Pulmonary artery endothelial cell (primary cell): Measurements from ENCODE around the gene MAP3K4. TPM values are rescaled to one million over a fixed set of nuclear protein-coding genes. Genes with fewer than 3 reads are reported as not detected.

Source experiments
- DNase-seq: peaks from one replicate; pipeline ENCODE4 v3.0.0-alpha.2; 2011; ENCODE audit warnings: low read depth, low spot score
- total RNA-seq: library from RNA; depleted of rRNA; stranded (reverse); fragments of >200 nt; gene quantifications from 2 replicates; pipeline ENCODE4 v1.2.3, GENCODE V29; 2014

MAP3K4 gene
- total RNA-seq, 1 donor from 2014 or later = 18.2 TPM

DNA sequence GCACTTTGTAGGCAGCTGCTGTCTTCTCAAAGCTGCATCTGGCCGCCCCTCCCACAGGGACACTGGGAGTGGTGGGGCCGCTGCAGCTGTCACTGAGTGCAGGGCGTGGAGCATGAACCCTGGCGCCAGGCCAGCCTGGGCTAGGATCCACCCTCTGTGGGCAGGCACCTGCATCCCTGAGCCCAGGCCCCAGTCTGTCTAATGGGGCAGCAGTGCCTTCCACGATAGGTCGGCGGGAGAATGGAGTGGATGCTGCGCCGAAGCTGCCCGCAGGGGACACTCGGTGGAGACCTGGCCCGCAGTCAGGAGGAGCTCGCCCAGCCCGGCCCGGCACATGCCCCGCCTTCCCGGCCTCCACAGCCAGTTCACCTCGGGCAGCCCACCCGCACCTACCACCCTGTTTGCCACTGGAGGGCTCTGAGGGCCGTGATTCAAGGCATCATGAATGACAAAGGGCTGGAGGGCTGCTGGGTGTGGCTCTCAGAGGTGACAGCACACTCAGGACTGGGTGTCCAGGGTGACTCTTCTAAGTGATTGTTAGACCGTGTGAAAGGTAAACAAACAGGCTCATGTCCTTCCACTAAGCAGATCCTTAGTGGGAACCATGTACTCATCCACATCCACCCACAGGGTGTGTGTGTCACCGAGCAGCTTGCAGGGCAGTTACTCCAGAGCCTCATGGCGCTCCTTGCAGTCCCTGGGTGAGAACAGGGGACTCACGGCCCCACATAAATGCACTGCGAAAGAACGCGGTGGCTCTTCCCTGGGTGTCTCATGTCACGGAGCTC, 148.4 kb downstream of the MAP3K4 start:
- no peak for DNase-seq

DNA sequence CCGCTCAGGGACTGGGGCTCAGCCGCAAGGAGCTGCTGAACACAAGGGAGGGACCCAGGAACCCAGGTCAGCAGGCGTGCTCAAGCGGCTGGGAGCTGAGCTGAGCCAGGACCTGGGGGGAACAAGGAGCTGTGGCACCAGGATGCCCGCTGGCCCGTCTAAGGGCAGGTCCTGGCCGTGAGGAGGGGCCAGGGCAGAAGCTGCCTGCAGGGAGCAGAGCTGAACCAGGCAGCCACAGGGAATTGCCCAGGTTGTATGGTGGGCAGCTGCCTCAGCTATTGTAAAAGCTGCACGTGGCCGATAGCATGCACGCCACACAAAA, 148.9 kb downstream of the MAP3K4 start:
- no peak for DNase-seq

DNA sequence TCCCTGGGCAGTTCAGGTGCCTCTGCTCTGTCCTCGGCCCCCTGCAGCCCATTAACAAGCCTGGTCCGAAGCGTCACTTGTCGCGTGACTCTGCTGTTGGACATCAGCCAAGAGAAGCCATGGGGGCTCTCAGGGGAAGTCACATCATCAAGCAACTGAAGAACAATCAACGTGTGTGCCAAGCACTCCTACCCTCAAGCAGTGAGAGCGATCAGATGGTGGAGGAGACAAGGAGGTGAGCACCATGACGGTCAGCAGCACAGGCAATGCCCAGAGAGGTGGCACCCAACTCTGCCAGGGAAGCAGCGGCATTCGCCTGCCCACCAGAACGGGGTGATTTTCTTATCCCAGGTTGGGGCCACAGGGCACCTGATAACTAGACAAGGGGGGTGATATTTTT, 149.6 kb downstream of the MAP3K4 start:
- no peak for DNase-seq

DNA sequence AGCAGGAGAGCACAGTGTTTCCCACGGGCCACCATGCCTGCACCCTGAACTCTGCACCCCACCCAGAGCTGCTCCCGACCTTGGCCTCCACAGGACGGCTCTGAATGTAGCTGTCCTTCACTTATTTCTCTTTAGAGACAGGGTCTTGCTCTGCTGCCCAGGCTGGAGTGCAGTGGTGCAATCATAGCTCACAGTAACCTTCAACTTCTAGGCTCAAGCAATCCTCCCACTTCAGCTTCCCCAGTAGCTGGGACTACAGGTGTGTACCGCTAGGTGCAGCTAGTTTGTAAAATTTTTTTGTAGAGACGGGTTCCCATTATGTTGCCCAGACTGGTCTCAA, 151.4 kb downstream of the MAP3K4 start:
- no peak for DNase-seq

DNA sequence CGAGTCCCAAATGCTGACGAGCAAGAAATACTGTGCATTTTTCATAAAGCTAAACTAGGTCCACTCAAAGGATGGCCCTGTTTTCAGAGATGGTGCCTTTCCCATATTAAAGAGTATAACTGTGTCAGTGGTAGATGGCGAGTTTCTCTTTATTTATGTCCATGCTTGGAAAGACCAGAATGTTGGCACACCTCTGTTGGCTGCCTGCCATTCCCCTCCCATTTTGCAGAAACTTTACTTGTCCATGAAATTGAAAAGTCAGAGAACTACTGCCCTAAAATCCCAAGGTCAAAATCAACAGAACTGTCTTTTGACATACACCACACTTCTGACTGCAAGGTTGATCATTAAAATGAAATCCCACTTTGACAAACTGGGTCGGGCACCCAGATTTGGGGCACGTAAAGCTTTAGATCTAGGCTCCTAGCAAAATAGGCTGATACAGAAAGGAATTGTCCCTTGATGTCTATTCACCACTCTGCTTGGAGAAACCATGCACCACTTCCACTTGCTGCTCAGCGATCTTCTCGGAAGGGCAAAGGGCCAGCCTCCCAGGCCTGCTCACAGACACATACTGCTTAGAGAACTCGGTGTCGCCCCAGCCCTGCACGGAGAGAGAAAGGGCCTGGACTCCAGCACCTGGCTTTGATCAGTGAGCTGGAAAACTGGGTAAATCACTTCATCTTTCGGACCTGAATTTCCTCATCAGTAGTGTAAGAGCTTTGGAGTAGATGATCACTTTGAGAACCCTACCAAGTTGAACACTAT, 152.3 kb downstream of the MAP3K4 start:
- DNase-seq = no peak

GRCh38 chr6:161150136-161150535, 158.6 kb downstream of the MAP3K4 start:
- DNase-seq = no peak

- no peak for DNase-seq
Measured at GRCh38 chr6:161150566-161150965, 159.0 kb downstream of the MAP3K4 start.

- DNase-seq = no peak
Measured at GRCh38 chr6:161151059-161151645, 159.6 kb downstream of the MAP3K4 start.

DNA sequence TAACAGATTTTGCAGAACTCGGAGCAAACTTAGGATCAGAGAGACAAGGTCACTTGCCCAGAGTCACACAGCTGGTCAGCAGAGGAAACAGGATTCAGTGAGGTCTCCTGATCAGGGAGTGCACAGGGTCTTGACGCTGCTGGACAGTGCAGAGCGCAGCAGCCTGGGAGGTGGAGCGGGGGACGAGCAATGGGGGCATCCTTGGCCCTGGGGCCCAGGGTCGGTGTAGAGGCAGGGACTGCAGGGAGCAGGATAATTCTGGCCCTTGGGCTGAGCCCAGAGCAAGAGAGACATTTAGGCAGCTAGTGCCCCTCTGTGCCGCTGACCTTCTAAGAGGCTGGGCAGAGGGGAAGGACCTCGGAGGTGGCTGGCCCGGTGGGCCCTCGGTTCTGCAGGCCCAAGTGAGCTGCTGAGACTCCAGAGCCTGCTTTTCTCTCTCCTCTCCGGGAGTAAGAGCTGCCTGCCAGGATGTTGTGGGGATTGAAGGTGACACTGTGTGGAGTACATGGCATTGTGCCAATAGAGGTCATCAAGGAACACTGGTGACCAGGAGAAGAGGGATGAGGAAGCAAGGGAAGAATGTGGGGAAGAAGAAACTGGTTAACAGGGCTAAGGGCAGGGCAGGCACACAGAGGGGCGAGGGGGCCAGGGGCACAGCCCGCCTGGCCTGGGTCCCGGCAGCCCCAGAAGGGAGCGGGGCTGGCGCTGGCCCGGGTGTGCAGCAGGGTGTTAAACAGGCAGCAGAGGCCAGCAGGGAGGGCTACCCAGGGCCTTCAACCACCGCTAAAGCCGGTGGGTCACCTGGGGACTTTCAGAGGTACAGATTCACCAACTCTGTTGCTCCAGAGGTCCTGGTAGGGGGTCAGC, 160.3 kb downstream of the MAP3K4 start:
- no peak for DNase-seq

DNA sequence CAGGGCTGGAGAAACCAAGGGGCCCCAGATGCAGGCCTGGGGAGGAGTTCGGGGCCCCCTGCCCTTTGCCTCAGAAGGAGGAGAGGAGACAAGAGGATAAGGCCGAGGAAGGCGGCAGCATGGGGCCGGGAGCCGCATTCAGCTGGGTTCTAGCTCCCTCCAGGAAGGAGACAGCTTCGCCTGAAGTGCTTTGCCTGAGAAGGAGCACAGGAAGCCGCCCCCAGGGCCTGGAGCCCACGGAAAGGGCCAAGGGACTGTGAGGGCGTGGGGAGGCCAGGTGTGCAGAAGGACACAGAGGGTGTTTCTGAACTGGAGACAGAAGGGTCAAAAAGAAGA, 160.9 kb downstream of the MAP3K4 start:
- DNase-seq = no peak

GRCh38 chr6:161152907-161153662, 161.5 kb downstream of the MAP3K4 start:
- DNase-seq = no peak

DNA sequence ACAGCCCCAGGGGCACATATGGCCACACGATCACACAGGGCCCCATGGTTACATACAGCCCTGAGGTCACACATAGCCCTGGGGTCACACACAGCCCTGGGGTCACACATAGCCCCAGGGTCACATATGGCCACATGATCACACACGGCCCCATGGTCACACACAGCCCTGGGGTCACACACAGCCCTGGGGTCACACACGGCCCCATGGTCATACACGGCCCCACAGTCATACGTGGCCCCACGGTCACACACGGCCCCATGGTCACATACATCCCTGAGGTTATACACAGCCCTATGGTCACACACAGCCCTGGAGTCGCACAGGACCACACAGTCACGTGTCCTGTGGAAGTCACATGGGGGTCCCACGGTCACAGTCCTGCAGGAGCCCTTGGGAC, 162.2 kb downstream of the MAP3K4 start:
- DNase-seq = no peak

DNA sequence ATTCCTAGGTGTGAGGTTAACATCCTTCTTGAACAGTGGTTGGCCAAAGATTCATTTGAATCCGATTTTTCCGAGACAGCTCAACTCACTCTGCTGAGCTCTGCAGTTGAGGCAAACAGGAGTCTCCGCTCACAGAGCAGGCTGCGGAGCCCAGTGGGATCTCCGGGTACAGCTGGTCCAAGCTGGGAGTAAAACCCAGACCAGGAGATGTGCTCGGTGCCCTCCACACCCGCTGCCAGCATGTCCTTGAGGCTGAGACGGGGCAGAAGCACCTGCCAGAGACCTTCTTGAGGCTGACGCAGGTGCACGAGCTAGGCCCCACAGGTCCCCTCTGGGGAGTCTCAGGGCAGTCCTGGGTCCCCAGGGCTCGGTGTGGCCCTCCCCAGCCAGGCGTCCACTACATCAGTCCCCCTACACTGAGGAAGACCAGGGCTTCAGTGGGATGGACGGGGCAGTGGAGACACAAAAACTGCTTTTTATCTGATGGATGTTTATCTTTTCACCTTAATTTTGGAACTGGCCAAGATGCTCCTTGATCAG, 163.3 kb downstream of the MAP3K4 start:
- DNase-seq = no peak

DNA sequence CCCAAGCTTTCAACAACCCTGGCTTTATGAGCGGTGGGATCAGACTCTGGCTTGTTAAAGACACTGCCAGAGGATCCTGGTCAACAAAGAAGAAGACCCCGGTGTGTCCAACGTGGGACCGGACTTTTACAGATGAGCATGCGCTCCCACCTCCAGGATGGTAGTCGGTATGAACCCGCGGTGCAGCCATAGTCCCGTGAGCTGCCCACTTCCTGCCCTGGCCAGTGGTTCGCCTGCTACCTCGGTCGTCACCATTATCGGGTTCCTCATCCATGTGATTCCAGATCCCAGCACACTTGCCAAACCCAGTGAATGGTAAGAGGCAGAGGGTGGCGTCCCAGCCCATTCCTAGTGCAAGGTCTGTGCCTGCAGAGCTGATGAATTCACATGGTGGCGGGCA, 169.6 kb downstream of the MAP3K4 start:
- no peak for DNase-seq

GRCh38 chr6:161161889-161162624, 170.5 kb downstream of the MAP3K4 start:
- no peak for DNase-seq

- DNase-seq = no peak
Measured at GRCh38 chr6:161162722-161163121, 171.2 kb downstream of the MAP3K4 start.

DNA sequence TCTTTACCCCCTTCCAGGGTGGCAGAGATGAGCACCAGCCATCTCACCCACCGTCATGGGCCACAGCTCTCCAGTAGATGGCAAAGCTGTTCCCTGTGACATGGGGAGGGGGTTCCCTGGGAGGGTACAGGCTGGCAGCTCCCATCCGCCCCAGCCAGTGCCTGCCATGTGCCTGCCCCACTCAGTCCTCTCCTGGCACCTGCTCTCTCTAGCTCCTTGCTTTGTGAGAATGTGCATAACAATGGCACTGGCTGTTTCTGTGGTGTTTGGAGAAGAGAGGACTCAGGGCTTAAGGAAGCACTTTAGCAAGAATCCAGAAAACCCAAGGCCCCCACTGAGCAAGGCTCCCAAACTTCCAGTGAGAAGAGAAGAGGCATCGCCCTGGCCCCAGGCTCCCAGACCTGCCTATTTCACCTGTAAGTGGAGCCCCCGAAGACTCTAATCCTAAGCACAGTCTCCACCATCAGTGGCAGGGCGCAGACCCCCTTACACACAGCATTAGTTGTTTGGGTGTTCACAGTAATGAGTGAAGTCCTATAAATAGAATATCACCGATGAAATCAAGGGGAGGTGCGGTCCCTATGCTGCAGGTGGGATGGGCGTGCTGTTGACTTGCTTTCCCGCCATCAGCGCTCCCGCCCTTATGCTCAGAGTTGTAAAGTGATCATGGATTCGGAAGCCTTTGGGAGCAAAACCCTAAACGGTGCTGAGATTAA, 172.1 kb downstream of the MAP3K4 start:
- no peak for DNase-seq

DNA sequence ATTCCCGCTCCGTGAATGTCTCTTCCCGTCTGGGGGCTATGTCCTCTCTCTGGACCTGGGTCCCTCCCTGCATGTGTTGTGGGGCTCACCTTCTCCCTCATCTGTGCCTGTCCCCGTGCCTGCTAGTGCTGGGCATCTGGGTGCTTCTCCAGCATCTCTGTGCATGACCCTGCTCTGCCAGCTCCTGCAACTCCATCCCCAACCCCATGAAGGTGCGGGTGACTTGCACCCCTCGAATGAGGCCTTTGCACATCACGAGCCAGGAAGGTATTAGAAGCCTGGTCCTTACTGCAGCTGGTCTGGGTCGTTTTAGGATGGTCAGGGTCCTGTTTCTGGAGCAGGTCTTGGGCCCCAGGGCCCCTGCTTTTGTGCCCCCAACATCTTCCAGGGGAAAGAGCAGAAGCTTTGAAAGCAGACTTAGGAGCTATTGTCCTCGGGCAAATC, 172.6 kb downstream of the MAP3K4 start:
- DNase-seq = no peak

DNA sequence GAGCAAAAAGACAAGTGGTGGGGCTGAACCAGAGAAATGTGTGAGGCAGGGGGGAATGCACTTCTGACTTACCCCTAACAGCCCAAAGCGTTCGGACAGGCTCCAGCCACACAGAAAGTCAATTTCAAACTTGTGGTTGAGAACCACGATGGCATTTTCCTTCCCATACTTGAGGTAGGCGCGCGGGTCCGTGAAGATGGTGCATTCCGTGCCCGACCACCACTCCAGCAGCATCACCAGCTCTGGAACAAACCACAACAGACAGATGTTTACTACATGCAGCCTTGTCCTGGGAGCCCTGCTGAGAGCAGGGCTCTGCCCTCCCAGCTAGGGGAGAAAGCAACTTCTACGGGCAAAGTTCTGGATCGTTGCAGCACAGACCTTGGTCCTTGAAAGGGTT, 174.6 kb downstream of the MAP3K4 start:
- no peak for DNase-seq

DNA sequence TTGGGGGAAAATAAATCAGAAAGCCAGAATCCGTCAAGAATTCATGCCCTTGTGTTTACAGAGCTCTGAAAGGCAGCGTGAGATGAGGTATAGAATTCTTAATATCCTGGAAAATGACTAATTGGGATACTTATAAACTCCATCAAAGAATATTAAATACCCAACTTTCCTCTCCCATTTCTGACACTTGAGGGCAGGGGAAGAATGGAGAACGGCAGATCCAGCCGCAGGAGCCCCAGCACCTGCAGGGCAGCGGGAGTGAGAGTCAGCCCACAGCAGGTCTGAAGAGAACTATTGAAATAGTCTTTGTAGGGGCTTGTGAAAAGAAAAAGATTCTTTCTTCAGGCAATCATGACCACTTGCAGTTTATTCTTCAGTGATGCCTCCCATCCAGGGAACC, 175.1 kb downstream of the MAP3K4 start:
- DNase-seq = no peak
